ENCODE measurements around the gene MTFP1.

- TF ChIP-seq SUZ12 (IDR thresholded peaks at IDR 0.05) (no peak), ZNF384 (IDR thresholded peaks at IDR 0.05) (no peak), NFRKB (IDR thresholded peaks at IDR 0.05) (no peak), FOXM1 (IDR thresholded peaks at IDR 0.05; ENCODE audit: borderline replicate concordance) (0 out of 2 replicates have a peak, but pooled peaks have one; percentile 32), ELF4 (IDR thresholded peaks at IDR 0.05) (no peak), FOXA1 (IDR thresholded peaks at IDR 0.05) (no peak), ARNT (IDR thresholded peaks at IDR 0.05) (peak; percentile 73), SP1 (IDR thresholded peaks at IDR 0.05) (no peak), HDGF (IDR thresholded peaks at IDR 0.05; ENCODE audit: borderline replicate concordance) (no peak), BHLHE40 (IDR thresholded peaks at IDR 0.05; ENCODE audit: borderline replicate concordance) (no peak), CTBP1 (IDR thresholded peaks at IDR 0.05; ENCODE audit: borderline replicate concordance) (no peak), FOXK2 (IDR thresholded peaks at IDR 0.05) (no peak), TARDBP (IDR thresholded peaks at IDR 0.05) (no peak)
These were observed 38.4 kb upstream of the MTFP1 start, which contains the start of gene RNF215 for GRCh38 chr22:30386960-30387827.

All from HEK293T (cell line).